Thymus (tissue), 11 donors: ENCODE data around the gene ZNF451. TPM values are rescaled to one million over a fixed set of nuclear protein-coding genes. Genes with fewer than 3 reads are reported as not detected.

Experiments
- DNase-seq, 9 donors: peaks; one replicate each; pipeline ENCODE4 v3.0.0-alpha.2; 2013; ENCODE audit warnings: low spot score in 9 of 9, low read depth in 6 of 9, missing footprints in 1 of 9
- H3K27ac ChIP-seq, 2 donors: one replicate each; pipeline ENCODE4 v1.5.1; 2013; ENCODE audit warnings: control low read depth in 1 of 2, low read depth in 1 of 2, low read length in 1 of 2, mild to moderate bottlenecking in 1 of 2, moderate library complexity in 1 of 2
- H3K27me3 ChIP-seq, 2 donors: one replicate each; pipeline ENCODE4 v1.5.1; 2013; ENCODE audit warnings: low read length in 1 of 2; ENCODE audit not compliant: control insufficient read depth in 2 of 2, insufficient read depth in 1 of 2
- H3K36me3 ChIP-seq, 2 donors: one replicate each; pipeline ENCODE4 v1.5.1; 2013; ENCODE audit warnings: low read length in 1 of 2, mild to moderate bottlenecking in 1 of 2, moderate library complexity in 1 of 2; ENCODE audit not compliant: control insufficient read depth in 2 of 2, insufficient read depth in 2 of 2
- H3K4me1 ChIP-seq, 2 donors: one replicate each; pipeline ENCODE4 v1.5.1; 2013; ENCODE audit warnings: low read length in 2 of 2; ENCODE audit not compliant: control insufficient read depth in 2 of 2, insufficient read depth in 2 of 2
- H3K4me3 ChIP-seq, 2 donors: one replicate each; pipeline ENCODE4 v1.5.1; 2013; ENCODE audit warnings: low read length in 2 of 2, control low read depth in 1 of 2, mild to moderate bottlenecking in 1 of 2
- H3K9me3 ChIP-seq, 2 donors: one replicate each; pipeline ENCODE4 v1.5.1; 2013; ENCODE audit warnings: low read length in 1 of 2, mild to moderate bottlenecking in 1 of 2; ENCODE audit not compliant: control insufficient read depth in 2 of 2, insufficient read depth in 1 of 2
- WGBS: extraction: QIAGEN DNeasy Blood & Tissue Kit; methylation state at CpG from one replicate; pipeline ENCODE4 v1.1.7; 2013; 5-methylcytosine and 5-hydroxymethylcytosine counted together
- polyA plus RNA-seq: library from polyadenylated mRNA; stranded (reverse); fragments of 200-250 nt; gene quantifications from one replicate; pipeline ENCODE4 v1.2.3, GENCODE V29; 2013
- total RNA-seq: library from RNA; stranded (reverse); fragments of 120-200 nt; gene quantifications from one replicate; pipeline ENCODE4 v1.2.4, GENCODE V29; 2013
- donor health status: healthy.

The ZNF451 gene
- total and polyA plus RNA-seq, 2 donors: 27.2 to 34.0 TPM

DNA sequence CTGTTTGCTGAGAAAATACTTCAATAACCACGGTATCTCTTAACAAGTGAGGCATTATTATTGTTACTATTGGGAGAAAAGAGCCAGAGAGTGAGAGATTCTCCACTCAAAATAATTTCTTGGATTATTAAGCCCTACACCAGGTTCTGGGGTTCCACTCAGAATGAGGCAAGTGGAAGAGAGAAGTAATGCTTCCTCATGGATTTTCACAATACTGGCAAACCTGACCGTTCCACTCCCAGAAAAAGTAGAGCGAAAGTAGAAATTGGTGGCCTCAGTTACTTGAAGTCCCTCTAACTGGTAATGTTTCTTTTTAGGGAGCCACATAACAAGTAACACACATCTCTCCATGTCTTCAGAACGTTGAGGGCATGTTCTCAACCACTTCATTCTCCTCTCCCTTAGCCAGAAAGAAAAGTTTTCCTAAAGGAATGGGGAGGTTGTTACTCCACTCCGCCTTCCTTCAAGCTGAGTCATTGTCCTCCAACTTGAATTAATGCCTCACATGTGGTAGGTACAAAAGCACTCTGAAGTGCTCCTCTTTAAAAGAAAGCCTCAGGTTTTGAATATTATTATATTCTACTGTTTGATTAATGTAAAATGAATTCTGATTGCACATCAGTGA lies 84.0 kb downstream of the ZNF451 start:
- no peaks in the 10 kb centered on the region for H3K27me3 ChIP-seq
- H3K36me3 ChIP-seq: no peaks in the 10 kb centered on the region
- no peaks in the 10 kb centered on the region for H3K9me3 ChIP-seq
- DNase-seq: peak in 2 of 9 donors; percentile 7 to 12
- H3K4me3 ChIP-seq: peak overlapping the region in 1 of 2 donors; percentile 83
- H3K27ac ChIP-seq: peak overlapping the region in 1 of 2 donors; percentile 77
- 85% methylated on average over 5 of the region's 5 CpGs for WGBS
- peaks cover 0 to 13% of the 10 kb centered on the region in 2 donors for H3K4me1 ChIP-seq

- Histone ChIP-seq H3K27ac (no peak overlapping the region), H3K4me3 (no peak overlapping the region), H3K9me3 (no peaks in the 10 kb centered on the region), H3K36me3 (no peaks in the 10 kb centered on the region), H3K4me1 (peaks cover 0 to 13% of the 10 kb centered on the region in 2 donors), H3K27me3 (no peaks in the 10 kb centered on the region)
- no peak for DNase-seq
- 99% methylated on average over 3 of the region's 3 CpGs for WGBS
Observed at GRCh38 chr6:57174511-57174907, 84.5 kb downstream of the ZNF451 start.

DNA sequence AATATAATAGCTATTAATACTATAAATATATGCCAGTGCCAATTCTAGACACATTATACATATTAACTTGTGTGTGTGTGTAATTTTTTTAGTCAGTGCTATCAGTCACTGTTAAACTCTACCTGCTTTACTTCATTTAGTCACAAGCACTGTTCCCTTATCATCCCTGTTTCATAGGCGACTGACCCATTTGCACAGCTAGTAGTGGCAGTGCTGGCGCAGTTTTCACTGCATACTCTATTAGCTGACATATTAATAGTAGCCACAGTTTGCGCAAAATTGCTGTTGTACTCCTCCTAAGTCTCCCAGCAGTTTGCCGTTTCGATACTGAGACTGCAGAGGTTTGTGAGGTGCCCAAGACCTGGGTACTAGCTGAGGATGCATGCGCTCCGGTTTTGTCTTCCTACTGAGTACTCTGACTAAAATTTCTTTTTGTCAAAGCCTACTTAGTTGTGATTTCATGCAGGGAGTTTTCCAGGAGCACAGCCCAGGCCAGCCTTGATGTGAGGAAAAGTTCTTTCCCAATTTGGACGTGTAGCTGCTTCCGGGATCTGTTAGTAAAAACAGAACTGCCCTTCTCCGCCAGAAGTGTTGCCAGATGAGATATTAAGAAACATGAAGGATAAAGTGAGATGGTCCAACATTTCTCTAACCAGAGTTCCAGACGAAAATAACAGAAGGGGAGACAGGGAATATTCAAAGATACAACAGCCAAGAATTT lies 87.7 kb downstream of the ZNF451 start:
- 98% methylated on average over 11 of the region's 11 CpGs for WGBS
- Histone ChIP-seq H3K4me1 (peaks cover 0 to 6% of the 10 kb centered on the region in 2 donors), H3K27ac (no peak overlapping the region), H3K36me3 (peaks cover 0 to 4% of the 10 kb centered on the region in 2 donors), H3K9me3 (no peaks in the 10 kb centered on the region), H3K4me3 (no peak overlapping the region), H3K27me3 (no peaks in the 10 kb centered on the region)
- no peak for DNase-seq

DNA sequence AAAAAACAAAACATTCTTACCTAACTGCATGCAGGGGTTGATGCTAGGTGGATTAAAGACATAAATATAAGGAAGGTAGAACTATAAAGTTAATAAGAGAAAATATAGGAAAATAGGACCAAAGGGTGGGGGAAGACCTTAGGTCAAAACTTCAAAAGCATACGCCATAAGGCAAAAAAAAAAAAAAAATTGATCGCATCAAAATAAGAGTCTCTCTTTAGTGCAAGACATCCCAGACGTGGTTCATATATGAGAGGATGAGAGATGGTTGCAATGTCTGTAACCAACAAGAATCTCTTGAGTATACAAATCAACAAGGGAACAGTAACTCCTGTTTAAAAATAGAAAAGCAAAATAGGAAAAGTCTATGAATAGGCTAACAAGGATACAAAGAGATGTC lies 90.6 kb downstream of the ZNF451 start:
- no peak overlapping the region for H3K4me3 ChIP-seq
- DNase-seq: no peak
- over 99% methylated on average over 3 of the region's 3 CpGs for WGBS
- peaks cover 0 to 10% of the 10 kb centered on the region in 2 donors for H3K36me3 ChIP-seq
- no peaks in the 10 kb centered on the region for H3K4me1 ChIP-seq
- no peak overlapping the region for H3K27ac ChIP-seq
- no peaks in the 10 kb centered on the region for H3K9me3 ChIP-seq
- H3K27me3 ChIP-seq: no peaks in the 10 kb centered on the region

GRCh38 chr6:57182017-57182432 lies 92.0 kb downstream of the ZNF451 start:
- no peaks in the 10 kb centered on the region for H3K9me3 ChIP-seq
- H3K27ac ChIP-seq: no peak overlapping the region
- H3K27me3 ChIP-seq: no peaks in the 10 kb centered on the region
- WGBS: 96% methylated on average over 2 of the region's 2 CpGs
- DNase-seq: no peak
- peaks cover 0 to 10% of the 10 kb centered on the region in 2 donors for H3K36me3 ChIP-seq
- no peak overlapping the region for H3K4me3 ChIP-seq
- no peaks in the 10 kb centered on the region for H3K4me1 ChIP-seq

DNA sequence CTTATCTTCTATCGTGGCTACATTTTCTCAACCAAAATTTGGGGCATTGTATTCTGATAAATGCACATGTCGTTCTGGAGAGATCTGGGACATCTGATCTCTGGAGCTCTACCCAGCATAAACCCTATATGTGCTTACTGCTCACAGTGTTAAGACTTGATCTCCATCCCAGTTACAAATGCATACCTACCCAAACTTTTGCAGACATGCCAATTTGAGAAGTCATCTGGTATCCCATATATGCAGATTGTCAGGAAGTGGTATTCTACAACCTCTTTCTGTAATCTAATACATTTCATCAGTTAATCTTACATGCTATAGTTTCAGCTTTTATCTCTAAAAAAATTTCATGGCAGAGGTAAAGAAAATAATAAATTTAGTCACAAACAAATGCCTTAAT lies 93.3 kb downstream of the ZNF451 start:
- H3K27ac ChIP-seq: no peak overlapping the region
- H3K4me3 ChIP-seq: no peak overlapping the region
- peaks cover 0 to 10% of the 10 kb centered on the region in 2 donors for H3K36me3 ChIP-seq
- 97% methylated on average over 2 of the region's 2 CpGs for WGBS
- H3K4me1 ChIP-seq: no peaks in the 10 kb centered on the region
- no peaks in the 10 kb centered on the region for H3K9me3 ChIP-seq
- no peaks in the 10 kb centered on the region for H3K27me3 ChIP-seq
- no peak for DNase-seq

GRCh38 chr6:57190140-57190539 lies 100.2 kb downstream of the ZNF451 start:
- WGBS: 92% methylated on average over 2 of the region's 2 CpGs
- H3K4me3 ChIP-seq: no peak overlapping the region
- no peaks in the 10 kb centered on the region for H3K4me1 ChIP-seq
- H3K36me3 ChIP-seq: peaks cover 0 to 24% of the 10 kb centered on the region in 2 donors
- H3K27ac ChIP-seq: no peak overlapping the region
- H3K27me3 ChIP-seq: no peaks in the 10 kb centered on the region
- H3K9me3 ChIP-seq: no peaks in the 10 kb centered on the region
- DNase-seq: peak in 1 of 9 donors; percentile 8

DNA sequence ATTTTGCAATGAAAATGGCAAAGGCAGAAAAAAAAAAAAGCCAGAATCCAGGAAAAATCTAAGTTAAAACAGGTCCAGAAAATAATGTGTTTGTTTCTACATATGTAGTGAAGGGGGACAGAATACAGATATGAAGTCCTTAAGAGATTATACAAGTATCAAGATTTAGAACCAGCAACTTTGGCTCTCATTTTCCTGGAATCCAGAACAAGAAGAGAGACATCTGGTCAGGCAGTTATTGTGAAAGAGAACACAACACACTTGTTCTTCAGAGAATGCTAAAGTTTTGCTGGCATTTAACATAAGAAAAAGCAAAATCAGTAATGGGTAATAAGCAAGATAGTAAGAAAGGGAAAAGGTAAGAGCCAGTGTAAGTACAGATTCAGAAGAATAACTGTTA lies 103.2 kb downstream of the ZNF451 start:
- H3K27me3 ChIP-seq: no peaks in the 10 kb centered on the region
- H3K9me3 ChIP-seq: no peaks in the 10 kb centered on the region
- peaks cover 0 to 24% of the 10 kb centered on the region in 2 donors for H3K36me3 ChIP-seq
- H3K4me3 ChIP-seq: no peak overlapping the region
- no peak overlapping the region for H3K27ac ChIP-seq
- no peak for DNase-seq
- no peaks in the 10 kb centered on the region for H3K4me1 ChIP-seq

DNA sequence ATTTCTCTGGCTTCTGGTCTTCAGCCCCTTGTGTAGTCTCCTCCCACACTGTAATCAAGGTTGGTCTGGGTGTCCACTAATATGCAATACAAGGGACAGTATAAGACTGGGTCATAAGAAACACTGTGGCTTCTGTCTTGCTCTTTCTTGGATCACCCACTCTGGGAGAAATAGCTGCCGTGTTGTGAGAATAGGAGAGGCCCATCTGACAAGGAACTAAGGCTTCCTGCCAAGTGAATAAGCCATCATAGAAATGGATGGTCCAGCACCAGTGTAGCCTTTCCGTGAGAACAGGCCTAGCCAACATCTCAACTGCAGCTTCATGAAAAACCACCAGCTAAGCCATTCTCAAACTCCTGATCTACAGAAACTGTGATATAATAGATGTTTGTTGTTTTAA lies 105.5 kb downstream of the ZNF451 start:
- no peak for DNase-seq
- no peak overlapping the region for H3K4me3 ChIP-seq
- peaks cover 0 to 17% of the 10 kb centered on the region in 2 donors for H3K36me3 ChIP-seq
- H3K27ac ChIP-seq: no peak overlapping the region
- no peaks in the 10 kb centered on the region for H3K9me3 ChIP-seq
- no peaks in the 10 kb centered on the region for H3K4me1 ChIP-seq
- no peaks in the 10 kb centered on the region for H3K27me3 ChIP-seq
- whole genome bisulfite sequencing: 94% methylated on average over 2 of the region's 2 CpGs
